HT-29 (cell line): Measurements from ENCODE around the gene TIMP1. TPM values are rescaled to one million over a fixed set of nuclear protein-coding genes. Genes with fewer than 3 reads are reported as not detected.

Experiments used
- DNase-seq: peaks from one replicate; pipeline ENCODE4 v3.0.0-alpha.2; 2015; ENCODE audit warnings: low spot score
- small RNA-seq: library from RNA; depleted of rRNA; stranded (forward); fragments of <200 nt; gene quantifications from one replicate; pipeline ENCODE3, GENCODE V24; 2014
- total RNA-seq: library from RNA; depleted of rRNA; stranded (reverse); fragments of >200 nt; shearing (Covaris generic); gene quantifications from 2 replicates; pipeline ENCODE4 v1.2.3, GENCODE V29; 2014; rRNA removed

TIMP1 gene
- total RNA-seq, 1 experiment from 2014 or later, result 116 TPM

DNA sequence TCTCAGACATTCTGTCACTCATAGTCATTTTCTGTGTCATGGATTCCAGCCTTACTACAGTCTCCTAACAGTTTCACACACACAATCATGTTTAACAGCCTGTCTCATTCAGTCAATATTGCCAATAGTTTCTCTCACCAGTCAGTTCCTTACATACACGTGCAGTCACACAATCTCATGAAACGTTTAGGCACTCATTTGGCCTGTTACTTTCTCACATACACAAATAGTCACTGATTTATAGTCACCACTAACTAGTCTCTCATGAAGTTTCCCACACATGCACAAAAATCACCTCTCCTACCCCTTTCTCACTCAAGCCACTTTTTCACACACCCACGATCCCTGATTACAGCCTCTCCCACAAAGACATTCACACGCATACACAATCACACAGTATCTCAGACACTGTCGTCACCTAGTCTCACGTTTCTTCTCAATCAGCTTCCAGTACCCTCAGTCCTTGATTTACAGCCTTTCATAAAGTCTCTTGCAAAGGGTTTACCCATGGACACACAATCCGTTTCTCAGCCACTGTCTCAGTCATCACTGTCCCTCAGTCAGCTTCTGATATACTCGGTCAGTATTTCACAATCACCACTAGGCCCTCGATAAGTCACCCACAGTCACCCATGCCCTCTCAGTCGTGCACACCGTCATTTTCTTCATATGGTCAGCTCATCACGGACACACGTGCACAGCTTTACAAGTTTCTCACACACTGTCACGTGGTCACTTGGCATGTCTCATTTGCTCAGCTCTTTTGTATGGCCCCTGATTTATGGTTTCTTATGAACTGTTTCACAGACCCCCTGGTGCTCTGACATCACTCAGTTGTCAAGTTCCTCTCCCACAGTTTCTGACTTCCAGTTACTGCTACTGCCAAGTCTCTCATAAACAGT lies 51.7 kb downstream of the TIMP1 start:
- DNase-seq, result no peak

DNA sequence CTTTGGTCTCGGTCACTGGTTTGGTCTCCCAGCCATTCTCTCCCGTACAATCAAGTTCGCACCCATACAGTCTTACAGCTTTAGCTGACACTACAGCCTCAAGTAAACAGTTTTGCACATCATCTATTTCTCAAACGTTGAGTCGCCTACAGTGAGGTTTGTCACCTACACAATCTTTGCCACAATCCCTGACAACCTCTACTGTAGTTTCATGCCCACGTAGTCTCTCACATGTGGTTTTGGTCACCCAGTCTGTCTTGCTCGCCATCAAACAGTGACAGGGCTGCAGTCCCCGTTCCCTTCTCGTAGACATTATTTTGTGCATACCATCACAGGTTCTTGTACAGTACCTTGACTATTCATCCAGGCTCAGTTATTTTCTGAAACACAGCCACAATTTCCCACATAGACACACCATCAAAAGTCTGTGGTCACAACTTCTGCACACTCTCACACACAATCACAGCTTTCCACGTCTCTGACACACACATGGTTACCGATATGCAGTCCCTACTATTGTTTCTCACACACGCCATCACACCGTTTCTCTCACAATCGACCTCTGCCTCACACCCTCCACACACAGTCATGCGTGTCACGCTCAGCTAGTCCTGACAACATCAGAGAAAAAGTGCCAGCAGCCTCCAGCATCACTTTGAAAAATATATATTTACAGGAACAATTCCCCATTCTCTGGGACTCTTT lies 52.8 kb downstream of the TIMP1 start:
- DNase-seq, result no peak

Small RNA genes lying within 50 kb of the gene (small RNA-seq; reads per million reads assigned to genes)
- not detected for gene MIR4769

Other genes with a start within 250 kb of the TIMP1 start
- gene ZNF157, start 211.9 kb upstream of the TIMP1 start, total RNA-seq, result not detected in 2 replicates
- gene ZNF41, start 99.2 kb upstream of the TIMP1 start, total RNA-seq, result 4.2 and 11.8 TPM in 2 replicates
- gene ARAF, start 21.2 kb upstream of the TIMP1 start, total RNA-seq, result 47.0 and 55.7 TPM in 2 replicates
- not detected in 2 replicates for gene SYN1, start 37.4 kb downstream of the TIMP1 start, total RNA-seq
- 0.21 and 0.56 TPM in 2 replicates for gene CFP, start 47.5 kb downstream of the TIMP1 start, total RNA-seq
- 53.4 and 55.5 TPM in 2 replicates for gene ELK1, start 68.1 kb downstream of the TIMP1 start, total RNA-seq
- 164 and 167 TPM in 2 replicates for gene UXT, start 76.7 kb downstream of the TIMP1 start, total RNA-seq